ENCODE results near the gene ZSWIM3. TPM values are rescaled to one million over a fixed set of nuclear protein-coding genes. Genes with fewer than 3 reads are reported as not detected.

ZSWIM3 gene
- total RNA-seq, 1 donor from 2014 or later = 4.8 TPM

- peaks cover 3% of the 10 kb centered on the region for H3K36me3 Mint-ChIP-seq (ENCODE audit: low read depth)
Observed at GRCh38 chr20:45848421-45848820, 9.0 kb upstream of the ZSWIM3 start.

GRCh38 chr20:45848969-45849582, 8.3 kb upstream of the ZSWIM3 start:
- H3K4me1 Mint-ChIP-seq = no peaks in the 10 kb centered on the region
- H3K4me3 Mint-ChIP-seq = no peak overlapping the region
- DNase-seq (ENCODE audit: low read depth, low spot score) = no peak
- H3K36me3 Mint-ChIP-seq (ENCODE audit: low read depth) = peaks cover 3% of the 10 kb centered on the region
- H3K27me3 Mint-ChIP-seq (ENCODE audit: low read depth) = no peaks in the 10 kb centered on the region
- H3K9me3 Mint-ChIP-seq = no peaks in the 10 kb centered on the region
- no peak overlapping the region for H3K27ac Mint-ChIP-seq (ENCODE audit: unreplicated experiment)
- no peak for TF ChIP-seq CTCF (conservative IDR thresholded peaks at IDR 0.05)

More at GRCh38 chr20:45848421-45848820, 9.0 kb upstream of the ZSWIM3 start:
- no peaks in the 10 kb centered on the region for H3K9me3 Mint-ChIP-seq
- DNase-seq (ENCODE audit: low read depth, low spot score) = no peak
- no peaks in the 10 kb centered on the region for H3K27me3 Mint-ChIP-seq (ENCODE audit: low read depth)
- H3K4me1 Mint-ChIP-seq = no peaks in the 10 kb centered on the region
- no peak for TF ChIP-seq CTCF (conservative IDR thresholded peaks at IDR 0.05)
- H3K4me3 Mint-ChIP-seq = no peak overlapping the region
- no peak overlapping the region for H3K27ac Mint-ChIP-seq (ENCODE audit: unreplicated experiment)

GRCh38 chr20:45850238-45850637, 7.2 kb upstream of the ZSWIM3 start:
- DNase-seq (ENCODE audit: low read depth, low spot score) = no peak
- Mint-ChIP-seq H3K9me3 (no peaks in the 10 kb centered on the region), H3K27me3 (ENCODE audit: low read depth) (no peaks in the 10 kb centered on the region), H3K27ac (ENCODE audit: unreplicated experiment) (no peak overlapping the region), H3K4me3 (no peak overlapping the region), H3K36me3 (ENCODE audit: low read depth) (no peaks in the 10 kb centered on the region), H3K4me1 (no peaks in the 10 kb centered on the region)
- no peak for TF ChIP-seq CTCF (conservative IDR thresholded peaks at IDR 0.05)

- H3K27me3 Mint-ChIP-seq (ENCODE audit: low read depth) = no peaks in the 10 kb centered on the region
- TF ChIP-seq CTCF (conservative IDR thresholded peaks at IDR 0.05) = no peak
- no peak overlapping the region for H3K27ac Mint-ChIP-seq (ENCODE audit: unreplicated experiment)
- H3K9me3 Mint-ChIP-seq = no peaks in the 10 kb centered on the region
- H3K36me3 Mint-ChIP-seq (ENCODE audit: low read depth) = no peaks in the 10 kb centered on the region
- H3K4me1 Mint-ChIP-seq = no peaks in the 10 kb centered on the region
- no peak for DNase-seq (ENCODE audit: low read depth, low spot score)
- H3K4me3 Mint-ChIP-seq = no peak overlapping the region
Observed at GRCh38 chr20:45850926-45851325, 6.5 kb upstream of the ZSWIM3 start.

GRCh38 chr20:45851501-45851900, 5.9 kb upstream of the ZSWIM3 start:
- Mint-ChIP-seq H3K27me3 (ENCODE audit: low read depth) (no peaks in the 10 kb centered on the region), H3K4me3 (no peak overlapping the region), H3K4me1 (peaks cover 2% of the 10 kb centered on the region), H3K9me3 (no peaks in the 10 kb centered on the region), H3K27ac (ENCODE audit: unreplicated experiment) (no peak overlapping the region), H3K36me3 (ENCODE audit: low read depth) (no peaks in the 10 kb centered on the region)
- no peak for DNase-seq (ENCODE audit: low read depth, low spot score)
- no peak for TF ChIP-seq CTCF (conservative IDR thresholded peaks at IDR 0.05)
